HG03342 (cell line): ENCODE measurements around the gene PIGO.

ENCODE experiments used
- ATAC-seq: cut with Tn5 transposase; IDR thresholded peaks from one replicate; pipeline ENCODE4 v1.9.1; 2021; ENCODE audit warnings: mild to moderate bottlenecking, moderate library complexity; ENCODE audit not compliant: unreplicated experiment

PIGO gene

DNA sequence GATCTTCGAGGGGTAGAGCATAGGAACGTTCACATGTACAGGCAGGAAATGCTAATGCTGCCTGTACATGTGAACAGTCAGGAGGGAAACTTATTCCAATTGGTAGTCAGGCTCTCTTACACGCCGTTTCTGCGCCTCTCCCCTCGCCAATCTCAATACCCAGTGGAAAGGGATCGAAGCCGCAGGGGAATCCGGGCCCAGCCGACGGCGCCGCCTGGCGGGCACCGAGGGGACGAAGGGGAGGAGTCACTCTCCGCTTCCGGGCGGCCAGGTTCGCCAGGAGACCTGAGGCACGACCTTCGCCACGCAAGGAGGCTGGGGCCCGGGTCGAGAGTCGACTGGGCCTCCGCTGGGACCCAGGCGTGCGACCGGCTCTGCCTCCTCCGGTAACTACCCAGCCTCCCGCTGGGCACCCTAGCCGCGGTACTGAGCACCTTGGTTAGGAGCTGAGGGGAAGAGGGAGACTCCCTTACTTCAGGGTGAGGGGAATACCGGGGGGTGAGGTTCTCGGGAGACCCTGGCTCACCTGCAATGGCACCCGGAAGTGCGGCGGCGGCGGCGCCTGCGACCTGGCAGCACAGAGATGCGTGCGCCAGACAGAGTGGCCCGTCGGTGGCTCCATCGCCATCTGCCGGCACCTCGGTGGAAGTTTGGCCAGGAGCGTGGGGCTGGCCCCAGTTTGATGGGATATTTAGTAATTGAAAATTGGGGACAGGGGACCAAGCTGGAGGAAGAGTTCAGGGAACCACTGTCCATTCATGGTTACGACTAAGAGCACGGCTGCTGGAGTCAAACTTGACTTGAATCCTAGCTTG is at the start of gene PIGO:
Gene PIGO, minus strand, starts transcription at position 557 of the 815 bp plus-strand sequence. CDS start 1,026 bp downstream, outside the sequence.
- peak; percentile 84 for ATAC-seq

DNA sequence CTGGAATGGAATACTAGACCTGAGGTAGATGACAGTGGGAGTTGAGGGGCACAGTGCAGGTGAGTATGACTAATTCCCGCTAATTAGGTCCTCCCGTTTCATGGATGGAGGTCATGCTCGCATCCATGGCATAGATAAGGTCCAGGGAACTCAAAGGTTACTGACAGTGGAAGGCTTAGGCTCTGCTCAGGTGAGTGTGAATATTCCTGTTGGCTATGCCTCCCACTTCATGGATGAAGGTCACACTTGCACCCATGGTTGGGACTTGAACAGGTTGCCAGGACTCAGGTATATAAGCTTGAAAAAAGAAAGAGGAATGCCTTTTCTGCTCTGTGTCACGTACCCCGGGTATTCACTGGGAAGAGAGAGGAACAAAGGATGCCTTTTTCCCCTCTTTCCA is 45.6 kb upstream of the PIGO start:
- no peak for ATAC-seq

DNA sequence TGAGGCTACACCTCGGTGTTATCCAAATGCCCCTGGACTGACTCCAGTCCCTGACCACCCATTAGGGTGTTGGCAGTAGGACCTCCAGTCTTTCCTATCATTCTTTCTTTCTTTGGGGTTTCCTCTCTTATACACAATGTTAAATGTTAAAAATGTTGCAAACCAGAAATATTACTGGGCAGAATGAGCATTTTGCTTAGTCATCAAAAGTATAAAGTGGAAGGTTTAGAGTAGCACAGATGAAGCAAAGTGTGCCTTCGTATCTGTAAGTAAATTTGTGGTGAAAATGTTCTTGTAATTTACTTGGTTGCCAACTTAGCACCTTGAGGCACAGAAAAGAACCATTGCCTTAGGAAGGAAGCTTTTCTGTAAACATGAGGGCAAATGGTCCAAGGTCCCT is 43.7 kb upstream of the PIGO start:
- ATAC-seq, result no peak

DNA sequence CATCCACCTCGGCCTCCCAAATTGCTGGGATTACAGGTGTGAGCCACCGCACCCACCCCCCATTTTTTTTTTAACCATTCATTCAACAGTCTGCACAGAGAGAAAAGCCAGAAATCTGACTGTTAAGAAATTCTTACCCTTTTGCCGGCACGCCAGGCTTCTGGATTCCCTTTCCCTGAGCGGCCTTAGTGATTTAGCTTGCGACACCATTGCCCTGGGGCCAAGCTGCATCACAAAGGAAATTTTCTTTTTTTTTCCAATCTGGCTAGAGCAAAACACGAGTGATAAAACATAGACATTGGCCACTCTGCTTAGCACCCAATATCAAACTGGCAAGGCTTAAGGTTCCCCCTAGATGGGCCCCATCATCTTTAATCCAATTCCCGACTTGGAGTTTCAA is 40.5 kb upstream of the PIGO start:
- ATAC-seq, result no peak

DNA sequence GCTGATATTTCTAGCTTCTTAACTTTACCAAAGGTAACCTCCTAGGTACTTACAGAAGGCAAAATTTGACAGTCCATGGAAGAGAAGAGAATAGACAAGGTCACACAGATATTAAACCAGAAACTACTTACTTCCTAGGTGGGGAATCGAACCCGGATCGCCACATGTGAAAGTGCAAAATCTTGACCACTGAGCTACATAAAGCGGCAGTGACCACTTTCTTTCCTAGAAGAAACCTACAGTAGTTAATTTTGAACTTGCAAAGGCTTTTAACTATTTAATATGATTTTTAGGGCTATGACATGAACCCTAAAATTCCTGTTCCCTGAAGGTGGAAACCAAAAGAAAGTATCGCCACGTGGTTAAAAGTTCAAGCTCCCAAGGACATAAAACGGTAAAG is 39.6 kb upstream of the PIGO start:
- no peak for ATAC-seq

DNA sequence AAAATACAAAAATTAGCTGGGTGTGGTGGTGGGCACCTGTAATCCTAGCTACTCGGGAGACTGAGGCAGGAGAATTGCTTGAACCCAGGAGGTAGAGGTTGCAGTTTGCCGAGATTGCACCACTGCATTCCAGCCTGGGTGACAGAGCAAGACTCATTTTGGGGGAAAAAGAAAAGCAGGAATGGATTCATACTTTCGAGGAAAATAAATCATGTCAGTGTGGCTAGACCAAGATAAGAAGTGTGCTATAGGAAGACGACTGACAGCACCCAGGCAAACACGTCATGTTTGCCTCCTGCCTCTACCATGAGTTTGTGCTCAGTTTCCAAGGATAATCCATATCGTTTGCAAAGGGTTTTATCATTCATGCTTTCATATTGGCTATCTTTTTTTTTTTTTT is 38.5 kb upstream of the PIGO start:
- no peak for ATAC-seq

DNA sequence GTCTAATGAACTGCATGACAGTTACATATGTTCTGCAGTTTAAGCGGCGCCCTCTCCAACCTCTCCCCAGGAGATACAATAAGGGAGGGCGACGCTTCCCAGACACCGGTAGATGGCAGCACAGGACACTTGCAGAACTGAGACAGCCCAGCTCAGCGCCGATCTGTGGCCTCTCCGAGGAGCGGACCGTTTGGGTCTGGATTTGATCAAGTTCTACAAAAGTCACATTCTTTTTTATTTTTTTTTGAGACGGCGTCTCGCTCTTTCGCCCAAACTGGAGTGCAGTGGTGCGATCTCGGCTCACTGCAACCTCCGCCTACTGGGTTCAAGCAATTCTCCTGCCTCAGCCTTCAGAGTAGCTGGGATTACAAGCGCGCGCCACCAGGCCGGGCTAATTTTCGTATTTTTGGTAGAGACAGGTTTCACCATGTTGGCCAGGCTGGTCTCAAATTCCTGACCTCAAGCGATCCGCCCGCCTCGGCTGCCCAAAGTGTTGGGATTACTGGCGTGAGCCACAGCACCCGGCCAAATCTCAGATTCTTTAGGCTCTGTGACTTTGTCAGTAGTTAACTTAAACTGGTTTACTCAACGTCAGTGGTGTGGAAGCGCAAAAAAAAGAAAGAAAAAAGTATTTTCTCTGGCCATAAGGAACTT is 20.6 kb upstream of the PIGO start:
- ATAC-seq, result peak; percentile 46

DNA sequence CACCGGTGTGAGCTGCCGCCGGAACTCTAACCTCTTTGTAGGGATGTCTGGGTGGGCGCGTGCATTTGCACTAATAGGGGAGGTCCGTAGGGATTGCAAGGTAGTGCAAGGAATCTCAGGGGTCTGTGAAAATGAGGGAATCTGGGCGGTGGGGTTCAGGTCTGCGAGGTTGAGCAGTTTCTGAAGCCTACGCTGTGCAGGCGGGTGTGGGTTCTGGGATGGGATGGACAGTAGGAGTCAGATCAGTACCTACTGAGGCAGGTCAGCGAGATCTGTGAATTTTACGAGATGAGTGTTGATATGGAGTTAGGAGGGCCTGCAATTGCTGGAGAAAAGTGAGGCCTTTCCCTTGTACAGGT is 20.1 kb upstream of the PIGO start:
- peak; percentile 0 for ATAC-seq

DNA sequence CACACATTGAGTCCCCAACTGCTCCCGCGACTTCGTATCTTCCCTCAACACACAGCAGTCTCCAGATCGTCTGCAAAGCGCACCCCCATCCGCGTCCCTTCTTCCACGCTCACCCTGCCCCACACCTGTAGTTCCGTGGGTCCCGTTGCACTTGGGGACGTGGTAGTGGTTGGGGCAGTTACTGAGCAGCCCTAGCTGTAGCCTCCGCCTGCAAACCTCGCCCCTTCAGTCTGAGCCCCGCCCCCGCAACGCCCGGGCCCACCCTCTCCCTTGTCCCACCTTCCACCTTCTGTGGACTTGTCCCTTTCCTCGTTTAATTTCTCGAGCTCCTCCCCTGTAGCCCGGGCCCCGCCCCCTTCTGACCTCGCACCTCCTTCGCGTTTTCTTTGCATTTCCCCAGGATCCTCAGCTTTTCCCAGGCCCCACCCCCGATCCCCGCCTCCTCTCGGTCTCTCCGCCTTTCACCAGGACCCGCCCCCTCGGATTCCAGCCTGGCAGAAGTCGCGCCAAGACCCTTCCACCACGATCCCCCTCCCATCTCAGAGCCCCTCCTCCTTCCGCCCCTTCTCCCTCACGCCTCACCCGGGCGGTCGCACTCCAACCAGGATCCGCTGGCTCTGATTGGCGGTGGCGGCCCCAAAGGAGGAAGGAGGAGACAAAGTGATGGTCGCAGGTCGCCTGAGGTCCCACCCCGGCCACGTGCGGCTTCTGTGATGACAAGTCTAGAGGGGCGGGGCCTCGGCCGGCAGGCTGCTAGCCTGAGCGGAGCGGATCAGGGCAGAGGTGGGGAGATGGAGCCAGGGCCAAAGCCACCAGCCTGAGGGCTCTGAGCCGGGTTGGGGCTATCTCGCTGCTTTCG is 19.5 kb upstream of the PIGO start, which contains the start of gene ATOSB:
Gene ATOSB, minus strand, starts transcription at position 183 of the 859 bp plus-strand sequence. CDS start 7,588 bp downstream, outside the sequence.
- ATAC-seq, result peak; percentile 54

DNA sequence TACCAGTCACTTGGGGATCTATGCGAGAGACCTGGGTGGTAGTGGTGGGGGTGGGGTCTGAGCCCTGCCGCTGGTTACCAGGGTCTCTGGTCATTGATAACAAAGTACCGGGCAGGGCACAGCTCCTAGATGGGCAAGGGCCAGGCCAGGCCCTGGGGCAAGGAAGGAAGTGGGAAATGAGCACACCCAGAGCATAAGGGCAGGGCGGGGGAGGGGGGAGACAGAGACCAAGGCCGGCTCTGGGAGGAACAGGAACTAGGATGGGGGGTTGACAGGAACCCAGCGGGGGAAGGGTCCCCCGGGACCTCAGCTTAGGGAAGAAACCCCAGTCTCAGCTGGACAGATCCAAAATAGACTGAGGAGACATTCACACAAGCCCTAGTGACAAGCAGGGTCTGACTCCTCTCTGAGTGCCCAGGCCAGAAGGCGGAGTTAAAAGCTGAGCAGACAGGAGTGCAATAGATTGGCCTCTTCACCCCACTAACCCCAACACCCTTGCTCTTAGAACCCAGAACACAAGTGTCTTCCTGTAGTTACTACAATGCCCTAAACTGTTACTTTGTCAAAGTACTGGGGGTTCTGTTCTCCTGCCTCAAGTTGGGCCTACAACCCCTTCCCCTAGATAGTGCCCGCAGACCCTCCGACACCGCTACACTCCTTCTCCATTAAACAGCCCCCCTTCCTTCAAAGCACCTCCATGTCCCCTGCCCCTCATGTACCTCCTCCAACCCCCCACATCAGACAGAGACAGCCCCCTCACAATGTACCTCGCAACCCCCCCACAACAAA is 18.6 kb upstream of the PIGO start:
- ATAC-seq, result no peak

DNA sequence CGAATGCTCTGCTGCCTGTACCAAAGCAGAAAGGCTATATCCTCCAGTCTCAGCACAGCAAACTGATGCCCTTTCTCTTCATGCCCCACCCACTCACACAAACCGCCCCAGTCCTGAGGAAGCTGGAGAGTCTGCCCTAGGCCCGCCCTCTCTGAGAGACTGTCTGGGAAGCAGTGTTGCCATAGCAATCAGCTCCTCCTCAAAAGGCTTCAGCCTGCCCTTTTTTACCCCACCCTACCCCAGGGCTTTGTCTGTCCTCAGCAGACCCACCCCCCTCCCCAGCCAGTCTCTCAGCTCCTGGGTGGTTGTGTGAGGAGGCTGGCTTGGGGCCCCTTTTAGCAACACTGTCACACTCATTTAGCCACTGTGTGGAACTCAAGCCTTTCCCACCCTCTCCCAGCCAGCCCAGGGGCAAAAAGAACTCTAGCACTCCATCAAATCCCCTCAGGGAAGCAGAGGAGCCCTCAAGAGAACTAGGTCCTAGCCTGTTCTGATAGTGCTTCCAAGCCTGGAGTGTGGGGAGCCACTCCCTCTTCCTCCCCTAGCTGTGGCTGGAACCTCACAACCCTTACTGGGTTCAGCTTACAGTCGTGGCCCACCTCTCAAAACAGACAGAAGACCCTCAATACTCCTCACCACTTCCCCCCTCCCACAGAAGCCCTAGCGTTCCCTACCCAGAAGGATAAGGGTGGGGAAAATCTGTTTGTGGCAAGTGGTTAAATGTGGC is 17.9 kb upstream of the PIGO start:
- peak; percentile 15 for ATAC-seq

DNA sequence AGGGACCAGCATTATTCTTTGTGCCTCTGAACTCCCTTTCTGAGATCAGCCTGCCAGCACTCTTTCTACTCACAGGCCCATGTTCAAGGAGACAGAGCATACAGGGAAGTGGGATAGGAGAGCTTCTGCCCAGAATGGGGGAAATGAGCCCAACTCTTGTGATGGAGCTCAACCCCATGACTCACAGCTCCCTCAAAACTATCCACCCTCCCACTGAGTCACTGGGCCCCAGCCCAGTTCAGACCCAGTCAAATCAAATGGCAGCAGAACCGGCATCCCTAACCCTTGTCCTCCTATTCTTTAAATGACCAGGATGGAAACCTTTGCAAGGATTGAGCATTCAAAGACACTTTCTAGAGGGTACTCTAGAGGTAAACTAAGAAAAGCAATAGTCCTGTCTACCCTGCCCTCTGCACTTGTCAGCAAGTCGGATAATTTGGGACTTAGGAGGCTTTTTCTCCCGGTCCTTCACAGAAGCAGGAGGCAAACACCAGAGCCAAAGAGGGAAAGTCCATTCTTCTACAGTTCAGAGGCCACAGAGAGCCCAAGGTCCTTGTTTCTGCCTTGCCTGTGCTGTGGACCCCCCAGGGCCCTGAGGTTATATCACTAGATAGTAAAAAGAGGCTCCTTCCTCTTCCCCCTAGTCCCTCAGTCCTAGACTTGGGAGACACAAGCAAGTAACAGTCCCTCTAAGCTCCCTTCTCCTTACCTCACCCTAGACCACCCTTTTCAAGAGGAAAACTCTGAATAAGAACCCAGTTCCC is 16.0 kb upstream of the PIGO start:
- ATAC-seq, result no peak

DNA sequence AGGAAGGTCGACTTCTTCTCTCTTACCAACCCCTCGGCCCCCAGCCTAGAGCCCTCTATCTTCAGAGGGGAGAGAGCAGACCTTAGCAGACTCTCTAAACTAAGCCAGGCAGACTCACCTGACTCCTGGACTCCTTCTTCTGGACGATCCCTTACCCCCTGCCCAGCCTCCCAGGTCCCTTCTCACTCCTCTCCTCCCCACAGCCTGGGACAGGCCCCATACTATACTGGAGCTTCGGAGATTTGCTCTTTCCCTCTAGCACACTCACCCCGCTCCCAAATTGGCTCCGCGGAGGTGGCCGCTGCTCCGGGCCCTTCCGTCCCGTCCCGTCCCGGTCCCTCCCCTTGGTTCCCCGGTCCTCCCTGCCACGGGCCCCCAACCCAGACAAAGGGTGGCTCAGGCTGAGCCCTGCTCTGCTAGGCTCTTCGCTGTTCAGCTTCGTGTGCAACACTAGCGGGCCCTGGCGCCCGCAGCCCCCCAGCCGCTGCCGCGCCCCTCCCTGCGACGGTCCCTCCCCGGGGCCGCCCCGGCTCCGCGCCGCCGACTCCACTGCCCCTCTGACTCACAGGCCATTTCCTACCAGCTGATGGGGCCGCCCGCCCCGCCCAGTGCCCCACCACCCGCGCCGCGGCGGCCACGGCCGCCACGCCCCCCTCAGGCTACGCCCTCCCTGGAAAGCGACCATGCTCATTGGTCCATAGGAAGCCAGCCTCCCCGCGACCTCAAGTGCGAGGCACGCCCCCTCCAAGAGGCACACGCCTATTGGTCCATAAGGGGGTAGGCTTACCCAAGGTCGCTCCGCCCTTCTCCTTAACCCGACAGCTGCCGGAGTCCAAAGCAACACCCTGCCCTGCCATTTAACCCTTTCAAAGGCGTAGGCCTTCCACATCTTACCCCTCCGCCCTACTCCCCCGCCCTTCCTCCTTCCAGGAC is 14.9 kb upstream of the PIGO start:
- peak; percentile 71 for ATAC-seq

DNA sequence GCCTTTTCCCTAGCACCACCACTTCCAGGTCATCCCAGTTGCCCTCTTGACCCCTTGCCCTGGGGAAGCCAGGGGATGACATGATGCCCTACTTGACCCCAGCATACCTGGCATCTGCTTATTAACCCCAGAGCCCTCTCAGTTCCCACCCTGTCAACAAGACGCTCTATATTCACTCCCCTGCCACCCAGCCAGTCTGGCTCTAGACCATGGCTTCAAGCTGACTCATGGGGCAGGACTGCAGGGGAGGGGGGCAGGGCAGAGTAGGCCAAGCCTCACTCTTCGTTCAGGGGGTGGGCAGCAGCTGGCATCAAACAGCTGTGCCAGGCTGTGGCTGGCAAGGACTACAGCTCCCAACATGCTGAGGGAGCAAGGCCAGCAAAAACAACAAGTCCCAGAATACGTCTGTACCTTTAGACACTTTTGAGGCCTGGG is 14.0 kb upstream of the PIGO start:
- ATAC-seq, result no peak

DNA sequence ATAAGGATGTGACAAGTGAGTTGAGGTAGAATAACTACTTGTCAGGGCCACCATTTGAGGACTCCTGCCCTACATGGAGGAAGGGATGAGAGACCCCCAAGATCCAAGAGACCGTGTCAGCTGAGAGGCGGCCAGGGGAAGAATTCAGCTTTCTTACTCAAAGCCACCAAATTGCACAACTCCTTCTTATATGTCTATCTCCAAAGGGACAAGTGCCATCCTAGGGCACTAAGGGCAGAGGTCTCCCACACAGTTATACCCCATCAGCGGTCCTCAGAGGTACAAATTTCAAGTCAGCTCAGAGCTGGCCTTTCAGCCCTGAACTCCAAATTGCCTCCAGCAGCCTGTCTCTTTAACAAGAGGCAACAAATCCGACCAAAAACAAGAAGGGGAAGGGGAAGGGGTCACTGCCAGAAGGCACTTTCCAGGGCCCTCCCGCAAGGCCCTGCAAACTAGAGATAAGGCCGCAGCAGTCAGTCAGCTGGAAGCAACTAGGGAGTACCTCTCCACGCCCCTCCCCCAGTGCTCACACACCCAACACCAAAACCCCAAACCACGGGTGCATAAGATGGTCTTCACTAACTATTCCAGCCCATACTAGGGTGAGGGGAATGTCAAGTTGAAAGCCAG is 12.7 kb upstream of the PIGO start:
- no peak for ATAC-seq

DNA sequence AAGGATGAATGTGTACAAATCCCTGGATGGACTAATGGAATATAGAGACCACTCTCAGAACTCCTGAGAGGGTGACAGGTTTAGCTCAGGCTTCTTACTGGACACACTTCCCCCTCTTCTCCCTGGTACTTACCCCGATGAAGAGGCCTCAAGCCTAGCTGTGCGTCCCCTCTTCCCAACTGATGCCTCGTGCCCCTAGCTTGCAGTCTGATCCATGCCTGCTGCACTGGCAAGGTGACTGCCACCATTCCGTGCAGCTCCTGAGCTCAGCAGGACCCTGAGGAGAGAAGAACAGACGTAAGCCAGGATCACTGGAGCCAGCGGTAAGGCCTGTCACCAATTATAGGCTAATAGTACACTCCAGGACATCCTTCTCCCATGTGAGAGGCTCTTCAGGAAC is 12.1 kb upstream of the PIGO start:
- ATAC-seq, result no peak
